ENCODE results near the gene PTPRG.

Gene PTPRG

DNA sequence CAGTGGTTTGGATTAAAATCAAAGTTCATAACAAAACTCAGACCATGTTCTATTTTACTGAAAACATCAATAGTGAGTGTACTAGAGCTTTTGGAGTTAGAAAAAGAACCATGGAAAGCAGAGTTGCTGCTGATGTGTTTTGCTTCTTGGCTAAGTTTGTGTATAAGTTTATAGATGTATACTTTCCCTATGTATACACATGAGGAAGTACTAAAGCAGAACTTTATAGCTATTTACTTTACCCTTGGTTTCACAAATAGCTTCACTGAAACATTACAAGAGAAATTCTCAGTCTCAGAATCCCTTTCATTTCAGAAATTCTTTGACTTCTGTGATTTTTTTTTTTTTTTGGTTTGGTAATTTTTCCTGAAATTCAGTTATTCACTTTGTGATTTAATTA lies 229.0 kb downstream of the PTPRG start:
- TF ChIP-seq, protein P1, sequence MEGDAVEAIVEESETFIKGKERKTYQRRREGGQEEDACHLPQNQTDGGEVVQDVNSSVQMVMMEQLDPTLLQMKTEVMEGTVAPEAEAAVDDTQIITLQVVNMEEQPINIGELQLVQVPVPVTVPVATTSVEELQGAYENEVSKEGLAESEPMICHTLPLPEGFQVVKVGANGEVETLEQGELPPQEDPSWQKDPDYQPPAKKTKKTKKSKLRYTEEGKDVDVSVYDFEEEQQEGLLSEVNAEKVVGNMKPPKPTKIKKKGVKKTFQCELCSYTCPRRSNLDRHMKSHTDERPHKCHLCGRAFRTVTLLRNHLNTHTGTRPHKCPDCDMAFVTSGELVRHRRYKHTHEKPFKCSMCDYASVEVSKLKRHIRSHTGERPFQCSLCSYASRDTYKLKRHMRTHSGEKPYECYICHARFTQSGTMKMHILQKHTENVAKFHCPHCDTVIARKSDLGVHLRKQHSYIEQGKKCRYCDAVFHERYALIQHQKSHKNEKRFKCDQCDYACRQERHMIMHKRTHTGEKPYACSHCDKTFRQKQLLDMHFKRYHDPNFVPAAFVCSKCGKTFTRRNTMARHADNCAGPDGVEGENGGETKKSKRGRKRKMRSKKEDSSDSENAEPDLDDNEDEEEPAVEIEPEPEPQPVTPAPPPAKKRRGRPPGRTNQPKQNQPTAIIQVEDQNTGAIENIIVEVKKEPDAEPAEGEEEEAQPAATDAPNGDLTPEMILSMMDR (IDR thresholded peaks at IDR 0.05; ENCODE audit: insufficient read depth, low read depth, low read length, missing control alignments): no peak
- H3K4me3 ChIP-seq (ENCODE audit: low read depth, low read length): no peak overlapping the region
- no peak for DNase-seq (ENCODE audit: low read depth)

GRCh38 chr3:61793056-61793455 lies 231.7 kb downstream of the PTPRG start:
- no peak for DNase-seq (ENCODE audit: low read depth)

DNA sequence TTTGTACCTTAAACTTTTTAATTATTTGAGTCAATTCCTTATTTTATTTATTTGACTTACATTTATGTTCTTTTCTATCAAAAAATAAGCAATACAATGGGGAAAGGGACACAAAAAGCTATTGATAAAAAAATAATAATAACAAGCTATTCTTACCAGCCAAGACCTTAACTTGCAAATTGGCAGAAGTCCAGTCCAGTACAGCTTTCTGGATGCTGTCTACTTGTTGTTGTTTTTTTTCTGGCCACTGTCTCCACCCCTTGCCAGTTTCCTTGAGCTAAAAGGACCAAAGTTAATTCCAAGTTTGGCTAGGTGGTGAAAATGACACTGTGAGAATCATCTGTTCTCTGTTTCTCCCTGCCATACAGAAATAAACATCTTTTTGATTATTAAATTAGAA lies 232.2 kb downstream of the PTPRG start:
- no peak overlapping the region for H3K4me3 ChIP-seq (ENCODE audit: low read depth, low read length)
- TF ChIP-seq, protein P1 (IDR thresholded peaks at IDR 0.05; ENCODE audit: insufficient read depth, low read depth, low read length, missing control alignments): no peak
- DNase-seq (ENCODE audit: low read depth): no peak

More at GRCh38 chr3:61793056-61793455, 231.7 kb downstream of the PTPRG start:
- TF ChIP-seq, protein P1 (IDR thresholded peaks at IDR 0.05; ENCODE audit: insufficient read depth, low read depth, low read length, missing control alignments): no peak
- no peak overlapping the region for H3K4me3 ChIP-seq (ENCODE audit: low read depth, low read length)

GRCh38 chr3:61794341-61794740 lies 233.0 kb downstream of the PTPRG start:
- TF ChIP-seq, protein P1 (IDR thresholded peaks at IDR 0.05; ENCODE audit: insufficient read depth, low read depth, low read length, missing control alignments): no peak
- H3K4me3 ChIP-seq (ENCODE audit: low read depth, low read length): no peak overlapping the region
- DNase-seq (ENCODE audit: low read depth): no peak

GRCh38 chr3:61794961-61795360 lies 233.6 kb downstream of the PTPRG start:
- H3K4me3 ChIP-seq (ENCODE audit: low read depth, low read length): no peak overlapping the region
- no peak for DNase-seq (ENCODE audit: low read depth)
- TF ChIP-seq, protein P1 (IDR thresholded peaks at IDR 0.05; ENCODE audit: insufficient read depth, low read depth, low read length, missing control alignments): no peak

GRCh38 chr3:61796088-61796680 lies 234.8 kb downstream of the PTPRG start:
- H3K4me3 ChIP-seq (ENCODE audit: low read depth, low read length): no peak overlapping the region
- TF ChIP-seq, protein P1 (IDR thresholded peaks at IDR 0.05; ENCODE audit: insufficient read depth, low read depth, low read length, missing control alignments): no peak
- DNase-seq (ENCODE audit: low read depth): no peak

DNA sequence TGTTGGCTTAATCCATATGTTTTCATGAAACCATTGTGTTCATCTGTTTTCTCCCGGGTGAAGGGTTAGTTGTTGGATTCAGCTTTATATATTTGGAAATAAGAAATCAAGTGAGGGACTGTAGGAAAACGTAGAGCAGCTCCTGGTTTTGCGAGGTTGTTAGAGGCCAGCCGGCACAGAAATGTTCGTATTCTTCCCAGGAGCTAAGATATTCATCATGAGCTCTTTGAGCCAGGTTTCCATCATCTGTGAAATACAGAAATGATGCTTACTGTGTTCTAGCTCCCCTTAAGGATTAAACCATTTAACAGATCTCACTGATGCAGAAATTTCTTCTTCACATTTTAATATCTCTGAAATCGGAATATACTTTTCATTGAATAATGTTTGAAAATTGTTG lies 235.5 kb downstream of the PTPRG start:
- TF ChIP-seq, protein P1 (IDR thresholded peaks at IDR 0.05; ENCODE audit: insufficient read depth, low read depth, low read length, missing control alignments): no peak
- H3K4me3 ChIP-seq (ENCODE audit: low read depth, low read length): no peak overlapping the region
- no peak for DNase-seq (ENCODE audit: low read depth)

All from GM12865 (cell line).